COLO829 (cell line): ENCODE measurements around the gene DHX36.

Experiments used
- DNase-seq: peaks from one replicate; pipeline ENCODE4 v3.0.0; 2012; ENCODE audit warnings: low spot score

Gene DHX36, protein sequence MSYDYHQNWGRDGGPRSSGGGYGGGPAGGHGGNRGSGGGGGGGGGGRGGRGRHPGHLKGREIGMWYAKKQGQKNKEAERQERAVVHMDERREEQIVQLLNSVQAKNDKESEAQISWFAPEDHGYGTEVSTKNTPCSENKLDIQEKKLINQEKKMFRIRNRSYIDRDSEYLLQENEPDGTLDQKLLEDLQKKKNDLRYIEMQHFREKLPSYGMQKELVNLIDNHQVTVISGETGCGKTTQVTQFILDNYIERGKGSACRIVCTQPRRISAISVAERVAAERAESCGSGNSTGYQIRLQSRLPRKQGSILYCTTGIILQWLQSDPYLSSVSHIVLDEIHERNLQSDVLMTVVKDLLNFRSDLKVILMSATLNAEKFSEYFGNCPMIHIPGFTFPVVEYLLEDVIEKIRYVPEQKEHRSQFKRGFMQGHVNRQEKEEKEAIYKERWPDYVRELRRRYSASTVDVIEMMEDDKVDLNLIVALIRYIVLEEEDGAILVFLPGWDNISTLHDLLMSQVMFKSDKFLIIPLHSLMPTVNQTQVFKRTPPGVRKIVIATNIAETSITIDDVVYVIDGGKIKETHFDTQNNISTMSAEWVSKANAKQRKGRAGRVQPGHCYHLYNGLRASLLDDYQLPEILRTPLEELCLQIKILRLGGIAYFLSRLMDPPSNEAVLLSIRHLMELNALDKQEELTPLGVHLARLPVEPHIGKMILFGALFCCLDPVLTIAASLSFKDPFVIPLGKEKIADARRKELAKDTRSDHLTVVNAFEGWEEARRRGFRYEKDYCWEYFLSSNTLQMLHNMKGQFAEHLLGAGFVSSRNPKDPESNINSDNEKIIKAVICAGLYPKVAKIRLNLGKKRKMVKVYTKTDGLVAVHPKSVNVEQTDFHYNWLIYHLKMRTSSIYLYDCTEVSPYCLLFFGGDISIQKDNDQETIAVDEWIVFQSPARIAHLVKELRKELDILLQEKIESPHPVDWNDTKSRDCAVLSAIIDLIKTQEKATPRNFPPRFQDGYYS

DNA sequence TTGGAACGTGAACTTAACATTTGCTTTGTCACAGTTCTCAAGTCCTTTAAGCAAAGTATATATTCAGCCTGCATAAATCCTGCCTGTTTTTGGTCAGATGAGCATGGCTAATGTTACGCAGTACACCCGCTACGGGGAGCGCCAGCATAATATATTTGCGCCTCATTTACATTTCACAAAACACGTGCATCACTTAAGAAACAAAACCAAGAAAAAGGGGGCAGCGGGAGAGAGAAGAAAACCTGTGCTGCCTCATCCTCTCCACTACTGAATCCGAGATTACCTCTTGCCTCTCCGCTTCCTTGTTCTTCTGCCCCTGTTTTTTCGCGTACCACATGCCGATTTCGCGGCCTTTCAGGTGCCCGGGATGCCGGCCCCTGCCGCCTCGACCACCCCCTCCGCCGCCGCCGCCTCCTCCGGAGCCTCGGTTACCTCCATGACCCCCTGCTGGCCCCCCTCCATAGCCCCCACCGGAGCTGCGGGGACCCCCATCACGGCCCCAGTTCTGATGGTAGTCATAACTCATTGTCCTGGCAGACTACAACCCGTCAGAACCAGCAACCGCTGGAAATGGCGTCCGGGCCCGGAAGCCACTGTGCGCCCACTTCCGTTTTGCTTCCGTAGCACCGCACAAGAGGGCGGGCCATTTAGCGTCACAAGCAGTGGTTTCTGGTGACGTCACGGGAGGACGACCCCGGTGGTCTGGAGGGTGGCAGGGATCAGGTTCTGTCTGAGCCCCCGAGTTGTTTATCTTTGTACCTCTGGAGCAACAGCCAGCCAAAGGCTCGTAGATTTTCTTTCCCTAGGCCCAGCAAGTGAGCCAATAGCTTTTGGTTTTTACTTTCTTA, at the start of gene DHX36:
TSS of gene DHX36 (minus strand) at position 597 of the 848 bp plus-strand sequence. CDS start at position 526, 71 bp downstream.
- DNase-seq, result peak; percentile 91

DNA sequence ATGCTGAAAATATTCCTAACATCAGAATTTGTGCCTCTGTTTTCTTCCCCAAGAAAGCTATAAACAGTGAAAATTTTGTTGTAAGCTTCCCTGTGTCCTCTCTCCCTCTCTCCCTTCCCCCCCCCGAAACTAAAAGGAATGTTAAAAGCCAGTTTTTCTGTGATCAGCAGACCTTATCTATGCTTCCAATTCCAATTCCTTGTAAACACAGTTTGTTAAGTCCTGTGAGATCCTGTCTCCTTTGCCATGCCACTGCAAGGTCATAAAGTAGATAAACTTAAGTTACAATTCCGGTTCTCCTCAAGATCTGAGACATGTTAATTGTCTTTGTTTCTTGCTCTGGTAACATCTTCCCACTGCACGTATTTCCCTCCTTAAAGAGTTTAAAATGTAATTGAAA, 42.9 kb upstream of the DHX36 start:
- DNase-seq, result no peak

DNA sequence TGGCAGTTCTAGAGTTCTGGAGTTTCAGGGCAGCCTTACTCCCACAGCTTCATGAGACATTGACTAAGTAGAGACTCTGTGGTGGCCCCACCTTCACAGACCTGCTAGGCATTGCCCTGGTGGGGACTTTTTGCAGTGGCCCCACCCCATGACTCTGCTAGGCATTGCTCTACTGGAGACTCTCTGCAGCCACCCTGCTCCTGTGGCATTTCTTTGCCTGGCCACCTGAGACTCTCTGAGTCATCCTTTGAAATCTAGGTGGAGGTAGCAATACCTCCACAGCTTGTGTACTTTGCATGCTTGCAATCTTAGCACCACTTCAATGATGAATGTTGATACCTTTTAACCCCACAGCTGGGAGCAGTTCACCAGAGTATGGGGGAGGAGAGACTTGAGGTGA, 40.6 kb upstream of the DHX36 start:
- DNase-seq, result no peak

DNA sequence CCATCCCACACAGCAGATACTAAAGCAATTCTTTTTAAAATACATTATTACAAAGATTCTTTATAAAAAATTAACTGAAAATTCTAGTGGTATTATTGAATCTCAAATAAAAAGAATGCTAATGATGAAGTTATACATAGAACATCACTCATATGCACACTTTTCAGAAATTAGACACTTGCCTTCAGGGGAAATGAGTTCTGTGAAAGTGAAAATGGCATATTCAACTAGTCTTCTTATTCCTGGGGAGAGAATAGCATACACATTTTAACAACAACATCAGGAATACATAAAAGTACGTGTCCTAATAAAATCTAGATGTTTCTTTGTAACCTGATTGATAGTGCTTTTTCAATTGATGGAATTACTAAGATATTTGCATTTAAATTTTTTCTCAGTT, 36.8 kb upstream of the DHX36 start:
- no peak for DNase-seq

DNA sequence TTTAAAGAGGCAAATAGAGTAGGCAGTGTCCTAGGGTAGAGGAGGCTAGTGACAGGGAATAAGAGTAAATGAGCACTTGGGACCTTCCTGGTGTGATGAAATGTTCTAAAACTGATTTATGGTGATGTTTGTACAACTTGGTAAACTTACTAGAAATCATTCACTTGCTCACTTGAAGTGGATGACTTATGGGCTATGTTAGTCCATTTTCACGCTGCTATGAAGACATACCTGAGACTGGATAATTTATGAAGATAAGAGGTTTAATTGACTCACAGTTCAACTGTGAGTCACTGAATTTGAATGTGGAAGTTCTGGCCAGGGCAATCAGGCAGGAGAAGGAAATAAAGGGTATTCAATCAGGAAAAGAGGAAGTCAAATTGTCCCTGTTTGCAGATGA, 31.7 kb upstream of the DHX36 start:
- no peak for DNase-seq

DNA sequence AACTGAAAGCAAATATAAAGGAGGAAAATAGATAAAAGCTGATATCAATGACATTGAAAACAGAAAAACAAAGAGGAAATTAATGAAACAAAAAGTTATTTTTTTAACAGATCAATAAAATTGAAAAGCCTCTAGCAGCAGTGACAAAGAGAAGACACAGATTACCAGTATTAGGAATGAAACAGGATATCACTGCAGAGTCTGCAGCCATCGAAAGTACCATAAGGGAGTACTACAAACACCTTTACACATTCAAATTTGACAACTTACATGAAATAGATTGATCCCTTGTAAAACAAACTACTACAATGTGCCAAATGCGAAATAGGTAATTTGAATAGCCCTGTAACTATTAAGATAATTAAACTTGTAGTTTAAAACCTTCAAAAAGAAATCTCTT, 24.9 kb upstream of the DHX36 start:
- DNase-seq, result no peak

DNA sequence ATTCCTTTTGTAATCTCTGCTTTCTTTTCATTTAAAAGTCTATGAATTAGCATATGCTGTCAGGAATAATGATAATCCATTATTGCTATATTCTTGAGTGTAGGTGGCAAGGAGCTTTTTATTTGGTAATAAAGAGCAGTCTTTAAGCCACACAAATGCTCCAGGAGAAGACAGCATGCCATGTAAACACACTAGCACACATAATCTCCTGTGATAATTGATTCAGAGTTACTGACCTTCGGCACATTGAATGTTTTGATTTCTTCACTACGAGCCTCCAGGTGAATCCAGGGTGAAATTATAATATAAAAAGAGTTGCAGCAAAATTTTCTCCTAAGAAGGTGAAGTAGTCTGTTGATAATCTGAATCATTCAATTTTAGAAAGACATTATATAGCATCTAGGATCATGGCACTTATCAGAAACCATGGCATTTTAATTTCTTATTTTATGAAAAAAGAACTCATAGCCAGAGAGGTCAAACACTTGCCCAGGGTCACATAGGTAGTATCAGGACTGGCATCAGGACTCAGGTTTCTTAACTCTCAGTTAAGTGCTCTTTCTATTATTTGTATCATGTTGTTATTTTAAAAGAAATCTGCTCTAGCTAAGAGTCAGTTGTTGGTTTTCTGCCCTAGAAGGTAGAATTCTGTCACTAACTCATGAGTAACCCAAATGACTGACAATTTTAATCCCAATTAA, 21.3 kb upstream of the DHX36 start:
- DNase-seq, result no peak

DNA sequence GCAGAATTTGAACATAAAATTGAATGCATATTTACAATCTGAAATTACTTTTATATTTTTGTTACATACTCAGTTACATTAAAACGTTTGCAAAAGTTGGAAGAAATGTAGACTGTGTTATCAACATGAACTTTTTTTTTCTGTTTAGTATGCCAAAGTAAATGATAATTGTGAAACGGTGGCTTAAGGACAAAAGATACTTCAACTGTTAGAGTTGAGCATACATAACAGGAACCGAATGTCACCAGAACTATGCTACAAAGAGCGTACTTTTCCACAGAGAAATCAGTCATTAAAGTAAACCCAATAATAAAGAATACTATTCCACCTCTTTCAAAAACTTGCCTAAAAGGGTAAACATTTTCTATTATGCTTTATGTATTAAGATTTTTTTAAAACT, 14.3 kb upstream of the DHX36 start:
- no peak for DNase-seq

DNA sequence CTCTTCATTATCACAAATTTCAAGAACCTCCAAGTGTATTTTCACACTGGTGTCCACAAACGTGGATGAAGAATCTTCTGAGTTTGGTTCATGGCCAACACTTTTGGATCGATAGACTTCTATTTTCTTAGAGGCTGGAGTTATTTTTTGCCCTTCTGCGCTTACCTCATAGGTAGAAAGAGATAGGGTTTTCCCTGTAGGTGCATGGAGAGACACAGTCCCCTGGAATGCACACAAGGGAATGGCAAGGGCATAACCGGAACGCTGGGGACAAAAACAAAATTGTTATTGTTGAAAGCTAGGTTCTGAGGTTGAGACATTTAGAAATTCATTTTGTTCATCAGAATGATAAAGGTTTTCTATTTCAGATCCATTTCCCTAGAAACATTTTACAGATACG, 13.7 kb upstream of the DHX36 start:
- no peak for DNase-seq

DNA sequence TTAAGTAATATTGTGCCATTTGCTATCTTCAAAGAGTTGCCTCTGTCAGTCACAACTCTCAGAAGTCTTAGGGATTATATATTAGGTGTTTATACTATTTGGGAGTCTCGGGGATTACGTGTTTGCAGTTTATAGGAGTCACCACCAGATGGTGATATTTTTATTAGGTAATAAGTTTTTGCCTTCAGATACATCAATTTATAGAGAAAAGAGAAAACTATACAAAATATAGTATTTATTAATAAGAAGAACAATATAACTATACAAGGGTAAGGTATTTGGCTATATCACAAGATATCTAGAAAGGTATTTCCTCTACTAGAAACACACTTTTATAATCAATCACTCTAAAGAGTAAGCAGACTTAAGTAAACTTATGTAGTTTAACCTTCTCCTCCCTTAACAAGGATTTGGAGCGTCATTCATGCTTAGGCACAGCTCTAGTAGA, 10.7 kb upstream of the DHX36 start:
- peak; percentile 34 for DNase-seq

DNA sequence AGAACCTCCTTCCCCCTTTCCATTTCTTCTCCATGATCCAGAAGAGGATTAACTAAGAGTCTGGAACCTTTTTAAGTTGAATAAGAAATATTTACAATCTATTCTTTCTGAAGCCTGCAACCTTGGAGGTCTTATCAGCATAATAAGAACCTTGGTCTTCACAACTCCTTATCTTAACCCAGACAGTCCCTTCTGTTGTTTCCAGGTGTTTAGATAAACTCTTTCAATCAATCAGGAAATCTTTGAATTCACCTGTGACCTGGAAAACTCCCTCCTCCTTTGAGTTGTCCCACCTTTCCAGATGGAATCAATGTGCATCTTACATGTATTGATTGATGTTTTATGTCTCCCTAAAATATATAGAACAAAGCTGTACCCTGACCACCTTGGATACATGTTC, 3.6 kb upstream of the DHX36 start:
- DNase-seq, result no peak

DNA sequence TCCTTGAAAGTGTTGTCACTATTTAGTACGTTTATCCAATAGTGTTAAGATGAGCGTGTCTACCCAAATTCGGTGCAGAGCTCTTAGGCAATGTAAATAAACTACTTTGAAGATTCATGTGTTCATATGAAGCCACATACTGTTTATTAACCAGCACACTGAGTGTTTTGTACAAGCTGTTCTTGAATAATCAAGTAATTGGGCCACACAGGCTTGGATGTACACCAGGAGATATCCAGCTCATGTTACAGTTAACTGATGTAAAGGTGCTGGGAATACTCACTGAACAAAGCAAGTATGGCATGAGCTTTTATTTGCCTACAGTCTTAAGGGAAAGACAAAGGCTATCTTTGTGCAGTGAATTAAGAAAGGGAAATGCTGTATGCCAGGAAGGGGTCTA, 632 bp upstream of the DHX36 start:
- peak; percentile 28 for DNase-seq

DNA sequence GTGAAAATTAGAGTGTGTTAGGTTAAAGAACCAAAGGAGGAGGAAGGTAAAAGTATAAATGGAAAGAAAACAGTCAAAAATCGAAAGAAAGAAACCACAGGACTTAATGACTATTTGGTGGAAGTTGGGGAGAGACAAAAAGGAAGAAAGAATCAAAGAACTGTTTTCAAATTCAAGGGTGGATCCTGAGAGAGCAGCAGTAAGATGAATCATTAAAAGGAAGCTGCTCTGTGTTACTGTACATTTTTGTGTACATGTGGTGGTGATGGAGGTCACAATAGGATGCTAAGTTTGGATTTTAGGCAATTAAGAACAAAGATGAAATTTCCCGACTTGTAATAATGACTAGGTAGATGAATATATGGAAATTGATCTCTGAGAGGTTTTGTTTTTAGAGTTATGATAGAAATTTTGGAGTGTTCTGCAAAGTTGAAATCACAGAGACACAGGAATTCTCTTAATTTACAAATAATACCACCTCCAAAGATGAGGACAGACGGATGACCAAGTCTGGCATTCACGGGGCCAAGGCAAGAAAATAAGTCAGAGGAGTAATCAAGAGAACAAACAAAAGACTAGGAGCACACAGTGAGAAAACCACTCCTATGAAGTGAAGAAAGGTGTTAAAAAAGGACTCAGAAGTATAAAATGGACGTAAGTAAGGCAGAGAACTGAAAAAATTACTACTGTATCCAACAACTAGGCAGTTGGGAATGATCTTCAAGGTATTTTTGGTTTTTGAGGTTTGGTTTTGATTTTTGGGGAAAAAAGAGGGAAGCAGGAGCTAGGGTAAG, 7.1 kb downstream of the DHX36 start:
- DNase-seq, result no peak

DNA sequence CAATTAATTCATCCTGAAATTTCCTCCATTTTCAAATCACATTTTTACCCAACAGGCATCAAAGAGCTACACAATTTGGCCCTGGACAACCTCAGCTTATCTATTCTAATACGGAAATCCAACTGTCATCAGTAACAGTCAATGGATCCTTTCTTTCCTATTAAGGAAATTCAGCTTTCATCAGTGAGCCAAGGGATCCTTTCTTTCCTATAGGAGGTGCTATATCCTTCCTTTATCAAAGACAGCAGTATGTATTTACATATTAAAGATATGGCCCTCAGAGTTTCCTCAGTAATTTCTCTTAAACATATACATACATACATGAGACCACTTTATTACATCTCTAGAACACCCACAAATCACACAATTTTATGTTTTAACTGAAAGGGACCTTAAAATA, 10.1 kb downstream of the DHX36 start:
- peak; percentile 22 for DNase-seq

DNA sequence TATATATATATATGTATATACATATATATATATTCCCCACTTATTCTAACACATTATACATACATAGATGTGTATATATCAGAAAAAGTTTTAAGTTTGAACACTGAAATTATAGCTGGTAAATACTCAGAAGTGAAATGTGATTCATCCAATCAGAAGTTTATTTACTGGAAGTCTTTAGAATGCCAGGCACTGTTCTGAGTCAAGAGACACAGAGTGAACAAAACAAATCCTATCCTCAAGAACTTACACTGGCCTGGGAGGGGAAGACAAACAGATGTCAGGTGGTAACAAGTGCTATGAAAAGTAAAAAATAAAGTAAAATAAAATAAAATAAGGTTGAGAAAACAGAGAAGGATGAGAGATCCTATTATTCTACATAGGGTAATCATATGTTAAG, 13.4 kb downstream of the DHX36 start:
- DNase-seq, result no peak

DNA sequence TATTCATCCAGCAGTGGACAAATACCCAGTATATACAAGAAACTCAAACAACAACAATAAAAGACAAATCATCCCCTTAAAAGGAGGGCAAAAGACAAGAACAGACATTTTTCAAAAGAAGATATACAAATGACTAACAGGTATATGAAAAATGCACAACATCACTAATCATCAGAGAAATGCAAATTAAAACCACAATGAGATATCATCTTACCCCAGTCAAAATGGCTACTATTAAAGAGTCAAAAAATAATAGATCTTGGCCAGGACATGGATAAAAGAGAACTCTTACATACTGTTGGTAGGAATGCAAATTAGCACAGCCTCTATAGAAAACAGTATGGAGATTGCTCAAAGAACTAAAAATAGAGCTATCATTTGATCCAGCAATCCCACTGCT, 16.9 kb downstream of the DHX36 start:
- no peak for DNase-seq

DNA sequence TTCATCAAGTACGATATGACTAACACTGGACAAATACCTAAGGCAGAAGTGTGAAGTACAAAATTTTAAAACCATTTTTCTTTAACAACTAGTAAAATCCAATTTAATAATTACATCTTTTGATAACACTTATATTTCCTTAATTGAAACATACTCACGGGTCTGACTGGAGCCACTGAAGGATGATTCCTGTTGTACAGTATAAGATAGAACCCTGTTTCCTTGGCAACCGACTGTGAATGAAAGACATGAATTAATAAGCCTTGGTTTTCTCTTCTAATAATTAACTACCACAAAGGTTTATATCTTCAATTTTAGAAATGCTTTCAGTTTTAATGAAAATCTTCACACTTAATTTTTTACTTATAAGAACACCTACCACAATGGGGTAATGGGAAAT, 19.4 kb downstream of the DHX36 start:
- DNase-seq, result no peak

DNA sequence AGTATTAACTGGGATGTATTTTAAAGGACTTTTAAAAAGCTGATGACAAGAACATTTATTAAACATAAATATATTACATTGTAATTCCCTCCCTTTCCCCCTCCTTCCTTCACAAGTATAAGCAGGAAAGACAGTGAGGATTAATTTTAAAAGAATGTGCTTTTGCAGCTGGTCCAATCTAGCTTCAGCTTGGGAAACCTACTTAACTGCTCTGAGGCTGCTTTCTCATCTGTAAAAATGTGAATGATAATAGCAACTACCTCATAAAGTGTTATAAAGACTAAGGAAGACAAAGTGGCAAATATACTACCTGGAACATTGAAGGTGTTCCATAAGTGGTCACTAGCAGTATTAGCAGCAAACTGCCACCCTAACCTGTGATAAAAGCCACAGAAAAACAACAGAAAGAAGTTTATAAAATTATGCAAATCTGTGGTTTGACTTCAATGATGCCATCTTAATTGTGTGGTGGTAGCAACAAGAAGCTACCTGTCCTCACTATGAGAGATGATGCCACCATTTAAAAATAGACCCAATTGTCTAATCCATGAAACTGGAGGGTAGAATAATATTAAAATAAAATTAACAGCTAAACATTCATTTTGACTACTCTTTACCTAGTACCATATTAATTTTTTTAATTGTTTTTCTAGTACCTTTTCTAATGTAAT, 20.0 kb downstream of the DHX36 start:
- DNase-seq, result no peak

DNA sequence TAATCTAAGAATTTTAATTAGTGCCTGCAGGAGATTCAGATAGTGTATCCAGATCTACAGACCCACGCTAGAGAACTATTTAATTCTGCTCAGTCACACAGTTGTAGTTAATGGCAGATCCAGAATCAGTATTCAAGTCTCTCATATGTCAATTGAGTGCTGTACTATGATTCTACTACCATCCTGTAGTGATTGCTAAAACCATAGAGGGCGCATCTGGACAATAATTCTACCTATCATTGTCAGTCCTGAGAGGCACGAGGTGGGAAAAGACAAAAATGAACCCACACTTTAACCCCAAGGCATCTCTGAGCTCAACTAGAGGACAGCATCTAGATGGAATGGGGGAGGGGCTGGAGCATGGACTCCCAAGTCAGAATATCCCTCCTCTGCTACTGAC, 22.7 kb downstream of the DHX36 start:
- no peak for DNase-seq

DNA sequence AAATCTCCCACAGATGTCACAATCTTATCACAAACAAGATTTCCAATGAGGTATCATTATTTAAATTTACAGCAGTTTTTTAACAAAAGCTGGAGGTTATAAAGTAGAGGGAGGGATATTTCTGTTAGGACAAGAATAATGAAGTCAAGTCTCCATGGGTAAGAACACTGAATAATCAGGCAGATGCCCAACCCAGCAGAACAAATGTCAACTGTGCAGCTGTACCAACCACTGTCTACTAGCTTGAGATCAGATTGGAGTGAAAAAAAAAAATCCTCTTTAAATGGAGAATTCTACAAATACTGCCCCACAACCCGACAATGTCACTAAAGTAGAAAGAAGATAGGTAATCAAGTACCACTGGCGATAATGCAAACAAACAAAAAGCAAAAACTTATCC, 30.3 kb downstream of the DHX36 start:
- DNase-seq, result no peak
